GM18505 (cell line): ENCODE data around the gene ATE1.

ENCODE experiments used
- ATAC-seq: cut with Tn5 transposase; IDR thresholded peaks from one replicate; pipeline ENCODE4 v1.9.1; 2021; ENCODE audit not compliant: unreplicated experiment
- POLR2A ChIP-seq: IDR thresholded peaks from 4 replicates; pipeline ENCODE4 v1.6.1; 2011; ENCODE audit warnings: borderline replicate concordance; ENCODE audit not compliant: insufficient read depth, insufficient read length; ENCODE audit errors: extremely low read depth

Gene ATE1

GRCh38 chr10:121880895-121881294 is 46.9 kb downstream of the ATE1 start:
- no peak for TF ChIP-seq POLR2A
- no peak for ATAC-seq

- ATAC-seq, result no peak
- TF ChIP-seq POLR2A, result no peak
Measured at GRCh38 chr10:121879476-121879875, 48.4 kb downstream of the ATE1 start.

DNA sequence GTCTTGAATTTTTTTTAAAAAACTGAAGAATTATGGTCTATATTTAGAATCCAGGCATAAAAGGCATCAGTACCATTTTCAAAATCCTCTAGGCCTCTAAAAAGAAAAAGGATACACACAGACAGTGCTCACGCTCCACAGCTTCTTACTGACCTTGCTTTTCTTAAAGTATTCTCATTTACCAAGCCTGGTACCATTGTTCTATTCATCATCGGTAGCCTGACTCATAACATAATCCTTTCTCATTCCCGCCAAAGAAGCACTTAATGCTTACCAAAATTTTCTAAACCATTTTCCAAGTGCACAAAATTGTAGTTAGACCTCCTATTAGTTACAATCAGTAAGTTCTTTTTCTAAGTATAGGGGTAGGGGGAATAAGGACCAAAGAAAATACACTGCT is 54.6 kb downstream of the ATE1 start:
- TF ChIP-seq POLR2A, result no peak
- no peak for ATAC-seq

- TF ChIP-seq POLR2A, result no peak
- no peak for ATAC-seq
Measured at GRCh38 chr10:121870413-121870812, 57.4 kb downstream of the ATE1 start.

- TF ChIP-seq POLR2A, result no peak
- ATAC-seq, result no peak
Measured at GRCh38 chr10:121865554-121865953, 62.3 kb downstream of the ATE1 start.

DNA sequence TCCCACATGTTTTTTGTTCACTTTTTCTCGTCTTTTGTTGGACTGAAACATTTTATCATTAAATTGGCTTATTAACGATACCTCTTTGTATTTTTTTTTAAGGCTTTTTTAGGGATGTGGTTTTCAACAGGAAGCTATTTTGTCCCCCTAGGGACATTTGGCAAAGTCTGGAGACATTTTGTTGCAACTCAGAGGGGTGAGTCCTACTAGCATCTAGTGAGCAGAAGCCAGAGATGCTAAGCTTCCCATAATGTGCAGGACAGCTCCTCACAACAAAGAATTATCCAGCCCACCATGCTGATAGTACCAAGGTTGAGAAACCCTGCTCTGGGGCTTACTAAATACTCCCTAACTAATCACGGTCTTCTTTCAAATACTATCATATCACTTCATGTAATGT is 63.2 kb downstream of the ATE1 start:
- TF ChIP-seq POLR2A, result no peak
- no peak for ATAC-seq

DNA sequence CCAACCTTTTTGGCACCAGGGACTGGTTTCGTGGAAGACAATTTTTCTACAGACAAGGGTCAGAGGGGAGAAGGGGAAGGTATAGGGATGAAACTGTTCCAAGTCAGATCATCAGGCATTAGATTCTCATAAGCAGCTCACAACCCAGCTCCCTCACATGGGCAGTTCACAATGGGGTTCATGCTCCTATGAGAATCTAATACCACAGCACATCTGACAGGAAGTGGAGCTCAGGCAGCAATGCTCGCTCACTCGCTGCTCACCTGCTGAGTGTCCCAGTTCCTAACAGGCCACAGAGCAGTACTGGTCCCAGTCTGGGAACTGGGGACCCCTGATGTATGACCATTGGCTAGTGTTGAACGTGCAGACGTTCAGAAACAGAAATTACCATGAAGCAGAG is 63.7 kb downstream of the ATE1 start:
- ATAC-seq, result no peak

GRCh38 chr10:121862649-121863048 is 65.2 kb downstream of the ATE1 start:
- TF ChIP-seq POLR2A, result no peak
- ATAC-seq, result no peak

More for the DNA sequence above, 63.7 kb downstream of the ATE1 start:
- no peak for TF ChIP-seq POLR2A

DNA sequence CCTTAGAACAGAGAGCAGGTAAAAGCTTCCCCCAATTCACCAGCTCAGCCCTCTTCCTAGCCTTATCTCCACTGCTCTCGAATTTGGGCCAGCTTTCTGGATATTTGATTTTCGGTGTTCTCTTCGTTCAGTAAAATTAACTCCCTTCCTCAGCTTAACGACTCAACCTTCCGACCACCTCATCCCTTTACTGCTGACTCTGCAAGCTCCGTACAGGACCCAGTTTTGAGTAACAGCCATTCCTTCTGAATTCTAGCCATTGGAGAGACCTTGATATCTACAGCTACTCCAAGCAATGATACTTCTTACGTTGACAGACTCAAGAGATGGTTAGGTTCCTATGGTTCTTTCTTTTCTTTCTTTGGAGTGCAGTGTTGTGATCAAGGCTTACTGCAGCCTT is 65.8 kb downstream of the ATE1 start:
- no peak for ATAC-seq
- TF ChIP-seq POLR2A, result no peak

DNA sequence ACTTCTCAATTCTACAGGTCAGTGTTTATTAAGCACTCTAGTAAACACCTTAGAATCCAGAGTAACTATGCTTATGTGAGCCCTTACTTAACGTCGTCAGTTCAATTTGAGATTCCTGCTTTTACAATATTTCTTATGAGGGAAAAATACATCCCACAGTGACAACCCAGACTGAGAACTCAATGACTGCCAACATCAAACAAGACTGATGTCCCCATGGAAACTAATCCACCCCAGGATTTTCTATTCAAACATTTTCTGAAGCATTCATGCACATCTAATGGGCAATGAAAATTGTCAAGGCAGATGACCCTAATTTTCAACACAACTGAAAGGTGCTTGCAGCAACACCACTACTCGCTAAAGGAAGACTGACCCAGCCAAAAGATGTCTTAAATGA is 67.0 kb downstream of the ATE1 start:
- ATAC-seq, result no peak
- TF ChIP-seq POLR2A, result no peak

GRCh38 chr10:121854809-121855445 is 72.9 kb downstream of the ATE1 start:
- no peak for ATAC-seq
- no peak for TF ChIP-seq POLR2A

DNA sequence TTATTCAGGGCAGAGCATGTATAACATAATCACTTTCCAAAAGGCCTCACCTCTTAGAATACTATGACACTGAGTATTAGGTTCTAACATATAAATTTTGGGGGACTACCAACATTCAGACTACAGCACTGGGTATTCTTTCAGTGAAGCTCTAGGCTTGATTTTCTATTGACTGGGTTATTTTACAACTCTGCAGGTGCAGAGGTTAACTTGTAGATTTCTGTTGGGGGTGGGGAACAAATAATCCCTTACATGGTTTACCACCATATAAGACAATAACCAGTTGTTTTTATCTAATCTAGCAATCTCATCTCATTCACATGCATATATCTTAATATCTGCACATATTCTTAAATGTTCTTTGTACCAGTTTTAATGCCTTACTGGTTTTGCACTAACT is 73.9 kb downstream of the ATE1 start:
- no peak for ATAC-seq

DNA sequence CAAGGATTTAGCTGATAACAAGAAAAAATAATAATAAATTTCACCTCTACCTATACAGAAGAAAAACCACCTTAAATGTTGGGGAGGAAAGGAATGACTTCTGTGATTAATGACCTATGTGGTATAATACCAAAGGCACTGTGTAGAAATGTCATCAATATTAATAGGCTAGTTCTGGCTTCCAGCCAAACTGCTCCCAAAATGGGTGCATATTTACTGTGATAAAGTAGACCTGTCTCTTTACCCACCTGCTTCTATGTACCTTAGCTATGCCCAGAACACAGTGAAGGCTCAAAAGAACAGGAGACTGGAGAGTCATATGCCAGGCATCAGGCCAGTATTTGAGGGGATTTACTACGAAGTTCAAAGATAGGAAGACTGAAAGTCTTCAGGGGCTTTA is 76.0 kb downstream of the ATE1 start:
- no peak for TF ChIP-seq POLR2A
- ATAC-seq, result no peak

More for the DNA sequence above, 73.9 kb downstream of the ATE1 start:
- no peak for TF ChIP-seq POLR2A

DNA sequence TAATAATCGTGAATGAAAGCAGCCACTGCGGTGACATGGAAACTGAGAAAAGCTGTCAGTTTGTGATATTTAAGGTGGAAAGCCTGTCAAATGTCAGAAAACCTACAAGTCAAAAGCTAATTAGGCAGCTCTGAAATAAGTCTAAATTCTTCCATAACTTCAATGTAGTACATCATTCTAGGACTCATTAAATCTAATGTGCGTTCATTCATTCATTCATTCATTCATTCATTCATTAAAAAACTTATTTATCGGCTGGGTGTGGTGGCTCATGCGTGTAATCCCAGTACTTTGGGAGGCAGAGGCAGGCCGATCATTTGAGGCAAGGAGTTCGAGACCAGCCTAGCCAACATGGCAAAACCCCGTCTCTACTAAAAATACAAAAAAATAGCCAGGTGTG is 79.7 kb downstream of the ATE1 start:
- no peak for ATAC-seq
- no peak for TF ChIP-seq POLR2A

DNA sequence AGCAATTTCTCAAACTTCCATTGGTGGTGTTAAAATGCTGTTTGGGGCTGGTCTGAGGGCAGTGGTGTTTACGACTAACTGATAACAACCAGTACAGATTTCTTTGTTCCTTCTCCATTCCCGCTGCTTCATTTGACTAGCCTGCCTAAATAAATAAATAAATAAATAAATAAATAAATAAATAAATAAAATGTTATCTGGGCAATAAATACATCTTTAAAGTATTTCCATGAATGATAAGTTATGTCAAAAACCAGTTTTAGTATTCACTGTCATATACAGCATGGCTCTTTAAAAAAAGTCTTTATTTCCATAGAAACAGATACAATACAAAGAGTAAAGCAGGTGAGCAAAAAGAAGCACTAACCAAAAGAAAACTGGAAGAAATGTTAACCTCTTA is 81.3 kb downstream of the ATE1 start:
- no peak for TF ChIP-seq POLR2A
- ATAC-seq, result no peak
